Astrocyte (in vitro differentiated cells and primary cell): ENCODE results near the gene MAN1B1. TPM values are rescaled to one million over a fixed set of nuclear protein-coding genes. Genes with fewer than 3 reads are reported as not detected.

ENCODE experiments used
- DNase-seq: peaks from one replicate; pipeline ENCODE4 v3.0.0-alpha.2; 2010; ENCODE audit warnings: low read depth
- FAIRE-seq: peaks from 2 replicates; lab custom pipeline; 2011; peaks lifted over from hg19 to GRCh38; lab: Jason Lieb, UNC
- H2AFZ ChIP-seq: 2 replicates; pipeline ENCODE4 v1.6.0; 2012; ENCODE audit warnings: low read depth, low read length, inconsistent platforms
- H3K27ac ChIP-seq: 2 replicates; pipeline ENCODE4 v1.5.1; 2011; ENCODE audit warnings: low read depth, low read length, inconsistent platforms
- H3K27me3 ChIP-seq: 2 replicates; pipeline ENCODE4 v1.6.0; 2011; ENCODE audit warnings: low read length, inconsistent platforms; ENCODE audit not compliant: insufficient read depth
- H3K36me3 ChIP-seq: 2 replicates; pipeline ENCODE4 v1.5.1; 2011; ENCODE audit warnings: low read length, inconsistent platforms; ENCODE audit not compliant: insufficient read depth
- H3K4me1 ChIP-seq: 2 replicates; pipeline ENCODE4 v1.5.1; 2011; ENCODE audit warnings: low read length, inconsistent platforms; ENCODE audit not compliant: insufficient read depth
- H3K4me2 ChIP-seq: 2 replicates; pipeline ENCODE4 v1.6.0; 2012; ENCODE audit warnings: low read length, inconsistent platforms
- H3K4me3 ChIP-seq: 2 replicates; pipeline ENCODE4 v1.5.1; 2011; ENCODE audit warnings: low read depth, mild to moderate bottlenecking, low read length, inconsistent platforms; ENCODE audit not compliant: insufficient read depth
- H3K79me2 ChIP-seq: 2 replicates; pipeline ENCODE4 v1.6.0; 2012; ENCODE audit warnings: mild to moderate bottlenecking, low read length, inconsistent platforms; ENCODE audit not compliant: insufficient read depth
- H3K9ac ChIP-seq: 2 replicates; pipeline ENCODE4 v1.6.0; 2012; ENCODE audit warnings: mild to moderate bottlenecking, low read length, inconsistent platforms
- H3K9me3 ChIP-seq: 2 replicates; pipeline ENCODE4 v1.5.1; 2012; ENCODE audit warnings: low read depth, mild to moderate bottlenecking, low read length, inconsistent platforms; ENCODE audit not compliant: insufficient read depth
- H4K20me1 ChIP-seq: 2 replicates; pipeline ENCODE4 v1.6.0; 2012; ENCODE audit warnings: low read length, inconsistent platforms; ENCODE audit not compliant: insufficient read depth
- H3K27ac Mint-ChIP-seq: one replicate; pipeline ENCODE4 v1.8.0; 2021; ENCODE audit warnings: mild to moderate bottlenecking, mixed read lengths; ENCODE audit not compliant: unreplicated experiment
- H3K27me3 Mint-ChIP-seq: one replicate; pipeline ENCODE4 v1.8.0; 2021; ENCODE audit warnings: low read depth, mixed read lengths; ENCODE audit not compliant: unreplicated experiment
- H3K36me3 Mint-ChIP-seq: one replicate; pipeline ENCODE4 v1.8.0; 2021; ENCODE audit warnings: low read depth, mixed read lengths; ENCODE audit not compliant: unreplicated experiment
- H3K4me1 Mint-ChIP-seq: one replicate; pipeline ENCODE4 v1.8.0; 2021; ENCODE audit warnings: low read depth, mixed read lengths; ENCODE audit not compliant: unreplicated experiment
- H3K4me3 Mint-ChIP-seq: one replicate; pipeline ENCODE4 v1.8.0; 2021; ENCODE audit warnings: mild to moderate bottlenecking, moderate library complexity, mixed read lengths; ENCODE audit not compliant: unreplicated experiment
- H3K9me3 Mint-ChIP-seq: one replicate; pipeline ENCODE4 v1.8.0; 2021; ENCODE audit warnings: mild to moderate bottlenecking, mixed read lengths; ENCODE audit not compliant: unreplicated experiment
- EZH2 ChIP-seq: IDR thresholded peaks from 2 replicates; pipeline ENCODE4 v1.6.1; 2012; ENCODE audit warnings: mild to moderate bottlenecking, low read length, inconsistent platforms; ENCODE audit not compliant: insufficient read depth
- total RNA-seq: library from RNA; stranded (reverse); gene quantifications from 2 replicates; pipeline ENCODE4 v1.2.1, GENCODE V29; 2021
- TF ChIP-seq, protein P1 (sequence below): IDR thresholded peaks from 2 replicates; pipeline ENCODE4 v1.5.1; 2011; ENCODE audit warnings: low read depth, mild to moderate bottlenecking, inconsistent platforms, low read length, moderate library complexity; ENCODE audit not compliant: insufficient read depth

MAN1B1 gene
- total RNA-seq, 1 donor from 2014 or later = 69.2 TPM

DNA sequence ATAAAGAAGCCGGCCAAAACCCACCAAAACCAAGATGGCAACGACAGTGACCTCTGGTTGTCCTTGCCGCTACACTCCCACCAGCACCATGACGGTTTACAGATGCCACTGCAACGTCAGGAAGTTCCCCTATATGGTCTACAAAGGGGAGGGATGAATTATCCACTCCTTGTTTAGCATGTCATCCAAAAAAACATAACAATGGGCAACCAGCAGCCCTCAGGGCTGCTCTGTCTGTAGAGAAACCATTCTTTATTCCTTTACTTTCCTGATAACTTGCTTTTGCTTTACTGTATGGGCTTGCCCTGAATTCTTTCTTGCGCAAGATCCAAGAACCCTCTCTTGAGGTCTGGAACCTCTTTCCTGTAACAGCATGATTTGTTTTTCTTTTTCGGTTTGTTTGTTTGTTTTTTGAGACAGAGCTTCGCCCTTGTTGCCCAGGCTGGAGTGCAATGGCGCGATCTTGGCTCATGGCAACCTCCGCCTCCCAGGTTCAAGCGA is 11.5 kb upstream of the MAN1B1 start:
- H3K4me3 ChIP-seq = no peak overlapping the region
- Mint-ChIP-seq H3K27me3 (peaks cover 35% of the 10 kb centered on the region), H3K4me1 (no peaks in the 10 kb centered on the region), H3K4me3 (no peak overlapping the region), H3K27ac (no peak overlapping the region), H3K9me3 (no peaks in the 10 kb centered on the region), H3K36me3 (peaks cover 5% of the 10 kb centered on the region)
- H3K36me3 ChIP-seq = no peaks in the 10 kb centered on the region
- no peak overlapping the region for H3K27ac ChIP-seq
- no peak overlapping the region for H3K9ac ChIP-seq
- H4K20me1 ChIP-seq = peaks cover 18% of the 10 kb centered on the region
- H3K4me2 ChIP-seq = no peak overlapping the region
- no peaks in the 10 kb centered on the region for H3K9me3 ChIP-seq
- no peaks in the 10 kb centered on the region for H3K27me3 ChIP-seq
- TF ChIP-seq, protein P1, sequence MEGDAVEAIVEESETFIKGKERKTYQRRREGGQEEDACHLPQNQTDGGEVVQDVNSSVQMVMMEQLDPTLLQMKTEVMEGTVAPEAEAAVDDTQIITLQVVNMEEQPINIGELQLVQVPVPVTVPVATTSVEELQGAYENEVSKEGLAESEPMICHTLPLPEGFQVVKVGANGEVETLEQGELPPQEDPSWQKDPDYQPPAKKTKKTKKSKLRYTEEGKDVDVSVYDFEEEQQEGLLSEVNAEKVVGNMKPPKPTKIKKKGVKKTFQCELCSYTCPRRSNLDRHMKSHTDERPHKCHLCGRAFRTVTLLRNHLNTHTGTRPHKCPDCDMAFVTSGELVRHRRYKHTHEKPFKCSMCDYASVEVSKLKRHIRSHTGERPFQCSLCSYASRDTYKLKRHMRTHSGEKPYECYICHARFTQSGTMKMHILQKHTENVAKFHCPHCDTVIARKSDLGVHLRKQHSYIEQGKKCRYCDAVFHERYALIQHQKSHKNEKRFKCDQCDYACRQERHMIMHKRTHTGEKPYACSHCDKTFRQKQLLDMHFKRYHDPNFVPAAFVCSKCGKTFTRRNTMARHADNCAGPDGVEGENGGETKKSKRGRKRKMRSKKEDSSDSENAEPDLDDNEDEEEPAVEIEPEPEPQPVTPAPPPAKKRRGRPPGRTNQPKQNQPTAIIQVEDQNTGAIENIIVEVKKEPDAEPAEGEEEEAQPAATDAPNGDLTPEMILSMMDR = no peak
- no peak for TF ChIP-seq EZH2
- FAIRE-seq (no peak), DNase-seq (no peak)
- no peak overlapping the region for H2AFZ ChIP-seq
- peaks cover 8% of the 10 kb centered on the region for H3K79me2 ChIP-seq
- peaks cover 16% of the 10 kb centered on the region for H3K4me1 ChIP-seq

DNA sequence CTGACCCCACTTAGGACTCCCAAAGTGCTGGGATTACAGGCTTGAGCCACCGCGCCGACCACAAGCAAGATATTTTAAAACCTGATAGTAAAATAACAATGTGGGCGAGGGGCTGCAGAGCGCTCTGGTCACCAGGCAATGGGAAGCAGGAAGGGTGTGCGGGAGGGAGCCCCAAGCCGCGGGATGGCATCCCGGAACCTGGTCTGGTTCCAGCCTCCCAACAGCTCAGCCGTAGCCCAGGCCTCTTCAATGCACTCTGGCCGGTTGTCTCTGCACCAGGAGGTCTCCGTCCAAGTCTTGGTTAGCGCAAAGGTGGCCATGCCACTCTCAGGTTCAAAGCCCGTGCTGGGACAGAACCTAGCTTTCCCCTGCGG is 10.2 kb upstream of the MAN1B1 start:
- H3K27ac Mint-ChIP-seq = no peak overlapping the region
- no peaks in the 10 kb centered on the region for H3K9me3 ChIP-seq
- H4K20me1 ChIP-seq = peaks cover 18% of the 10 kb centered on the region
- no peak for DNase-seq
- H2AFZ ChIP-seq = peak overlapping the region; percentile 63
- H3K27me3 Mint-ChIP-seq = peaks cover 33% of the 10 kb centered on the region
- H3K4me1 ChIP-seq = peaks cover 10% of the 10 kb centered on the region
- H3K79me2 ChIP-seq = peaks cover 8% of the 10 kb centered on the region
- peaks cover 3% of the 10 kb centered on the region for H3K36me3 Mint-ChIP-seq
- no peak overlapping the region for H3K27ac ChIP-seq
- H3K36me3 ChIP-seq = peaks cover 3% of the 10 kb centered on the region
- FAIRE-seq = no peak
- no peaks in the 10 kb centered on the region for H3K4me1 Mint-ChIP-seq
- no peaks in the 10 kb centered on the region for H3K27me3 ChIP-seq
- peak overlapping the region; percentile 42 for H3K4me3 ChIP-seq
- peak overlapping the region; percentile 66 for H3K4me3 Mint-ChIP-seq
- peak overlapping the region; percentile 89 for H3K4me2 ChIP-seq
- no peak for TF ChIP-seq EZH2
- TF ChIP-seq, protein P1 = no peak
- H3K9ac ChIP-seq = peak overlapping the region; percentile 52
- no peaks in the 10 kb centered on the region for H3K9me3 Mint-ChIP-seq

DNA sequence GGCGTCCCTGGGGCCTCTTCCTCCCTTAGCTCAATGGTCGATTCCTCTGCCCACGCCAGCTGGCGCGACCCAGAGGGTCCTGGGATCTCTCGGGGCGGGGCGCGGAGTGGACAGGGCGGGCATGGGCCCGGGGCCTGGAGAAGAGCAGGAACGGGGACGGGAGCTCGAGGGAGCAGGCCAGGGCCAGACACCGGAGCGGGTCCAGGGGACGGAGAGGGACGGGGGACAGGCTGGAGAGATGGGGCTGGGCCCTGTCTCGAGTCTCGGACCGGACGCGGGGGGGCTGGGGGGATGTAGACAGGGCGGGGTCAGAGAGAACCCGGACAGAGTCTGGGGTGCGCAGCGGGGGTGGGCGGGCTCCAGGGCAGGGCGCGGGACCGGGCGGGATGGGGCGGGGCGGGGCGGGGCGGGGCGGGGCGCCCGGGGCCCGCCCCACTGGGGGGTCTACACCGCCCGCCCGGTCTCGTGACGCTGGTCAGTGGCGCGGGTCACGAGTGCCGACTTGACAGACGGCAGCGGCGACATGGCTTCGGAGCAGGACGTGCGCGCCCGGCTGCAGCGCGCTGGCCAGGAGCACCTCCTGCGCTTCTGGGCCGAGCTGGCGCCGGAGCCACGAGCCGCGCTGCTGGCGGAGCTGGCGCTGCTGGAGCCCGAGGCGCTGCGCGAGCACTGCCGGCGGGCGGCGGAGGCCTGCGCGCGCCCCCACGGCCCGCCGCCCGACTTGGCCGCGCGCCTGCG is 9.6 kb upstream of the MAN1B1 start, which contains the start of gene UAP1L1:
UAP1L1 (plus strand) TSS at position 508 of the 738 bp plus-strand sequence; CDS start at position 524, 16 bp downstream.
- Histone ChIP-seq H3K36me3 (peaks cover 3% of the 10 kb centered on the region), H2AFZ (peak within 1 kb of the TSS; percentile 69), H3K9ac (peak within 1 kb of the TSS; percentile 64), H3K9me3 (no peaks in the 10 kb centered on the region), H3K4me3 (peak within 1 kb of the TSS; percentile 64), H3K4me1 (peaks cover 12% of the 10 kb centered on the region), H3K4me2 (peak within 1 kb of the TSS; percentile 89), H3K27me3 (no peaks in the 10 kb centered on the region), H4K20me1 (peaks cover 18% of the 10 kb centered on the region), H3K27ac (no peak within 1 kb of the TSS), H3K79me2 (peaks cover 8% of the 10 kb centered on the region)
- DNase-seq (peak; percentile 34), FAIRE-seq (no peak)
- no peak within 1 kb of the TSS for H3K27ac Mint-ChIP-seq
- H3K9me3 Mint-ChIP-seq = no peaks in the 10 kb centered on the region
- no peaks in the 10 kb centered on the region for H3K4me1 Mint-ChIP-seq
- H3K27me3 Mint-ChIP-seq = peaks cover 33% of the 10 kb centered on the region
- H3K36me3 Mint-ChIP-seq = peaks cover 6% of the 10 kb centered on the region
- H3K4me3 Mint-ChIP-seq = peak within 1 kb of the TSS; percentile 73
- TF ChIP-seq EZH2 = no peak
- TF ChIP-seq, protein P1 = no peak
